Transverse colon (tissue), 4 donors: ENCODE data around the gene MBD2. TPM values are rescaled to one million over a fixed set of nuclear protein-coding genes. Genes with fewer than 3 reads are reported as not detected.
A peak's percentile ranks its signal among the peaks of the same experiment; 100 is the strongest.

ENCODE experiments used
- DNase-seq: peaks from one replicate; pipeline ENCODE4 v3.0.0-alpha.2; 2019
- H3K27ac ChIP-seq, 4 donors: fragments of 200-600 bp; sonication (generic); 2 replicates each; pipeline ENCODE4 v1.5.1; 2016 to 2018; ENCODE audit warnings: inconsistent platforms in 4 of 4
- H3K27me3 ChIP-seq: fragments of 200-600 bp; sonication (generic); 2 replicates; pipeline ENCODE4 v1.5.1; 2017; ENCODE audit warnings: inconsistent platforms
- H3K36me3 ChIP-seq, 4 donors: fragments of 200-600 bp; sonication (generic); 2 replicates each; pipeline ENCODE4 v1.5.1; 2017 to 2019; ENCODE audit warnings: inconsistent platforms in 4 of 4
- H3K4me1 ChIP-seq, 4 donors: fragments of 200-600 bp; sonication (generic); 2 replicates each; pipeline ENCODE4 v1.5.1; 2017 to 2020; ENCODE audit warnings: inconsistent platforms in 4 of 4
- H3K4me3 ChIP-seq, 4 donors: fragments of 200-600 bp; sonication (generic); 1 replicate in 1 of 4; 2 replicates in 3 of 4; pipeline versions ENCODE4 v1.5.1 to v1.6.1; 2017 to 2019; ENCODE audit warnings: inconsistent platforms in 4 of 4
- H3K9me3 ChIP-seq, 2 donors: fragments of 200-600 bp; sonication (generic); 2 replicates each; pipeline ENCODE4 v1.5.1; 2017 to 2019; ENCODE audit warnings: inconsistent platforms in 2 of 2
- CTCF ChIP-seq, 5 experiments: fragments of 200-600 bp in 3 of 5; fragments of 450-650 bp in 2 of 5; sonication (generic) in 3 of 5; IDR thresholded peaks; 1 replicate in 2 of 5; 2 replicates in 3 of 5; pipeline ENCODE4 v1.5.1; 2016 to 2017; ENCODE audit warnings: antibody characterized with exemption in 5 of 5, inconsistent platforms in 3 of 5, mild to moderate bottlenecking in 2 of 5, moderate library complexity in 1 of 5
- EP300 ChIP-seq: sonication (generic); formaldehyde crosslinking; IDR thresholded peaks from one replicate; pipeline ENCODE4 v1.6.1; 2017; ENCODE audit warnings: antibody characterized with exemption, low read depth
- POLR2A ChIP-seq: fragments of 450-650 bp; IDR thresholded peaks from one replicate; pipeline ENCODE4 v1.6.1; 2016; ENCODE audit warnings: antibody characterized with exemption, mild to moderate bottlenecking, moderate library complexity
- POLR2AphosphoS5 ChIP-seq, 3 donors: sonication (generic); formaldehyde crosslinking; IDR thresholded peaks; one replicate each; pipeline ENCODE4 v1.6.1; 2016; ENCODE audit warnings: antibody characterized with exemption in 3 of 3
- WGBS, 2 donors: methylation state at CpG; one replicate each; pipeline ENCODE4 v1.1.5; 2018; ENCODE audit warnings: low coverage in 1 of 2; 5-methylcytosine and 5-hydroxymethylcytosine counted together
- in situ Hi-C, 4 donors: fragments of 200-750 bp; cut with MboI; loops; one replicate each; pipeline versions ENCODE4 v1.15.0 to v1.15.1; 2017; ENCODE audit warnings: low sequenced_read_pairs in 3 of 4, low pct_ligation_motif_present in 1 of 4, low pct_unique_long_range_greater_than_20kb in 1 of 4
- intact Hi-C: fragments of 100-400 bp; cut with DNase I; formaldehyde crosslinking; loops from one replicate; pipeline ENCODE4 v1.15.1; 2023; ENCODE audit warnings: low total_unique reads
- total RNA-seq, 4 donors: library from RNA; depleted of rRNA; stranded (reverse); fragments of >200 nt; gene quantifications; one replicate each; pipeline ENCODE4 v1.1.0, GENCODE V29; 2016

Gene MBD2
- total RNA-seq, 4 donors from 2014 or later = 26.9 to 62.1 (median 35.9) TPM

- intact Hi-C loops = no loop called here
- Histone ChIP-seq H3K27ac (no peak overlapping the region), H3K9me3 (no peaks in the 10 kb centered on the region), H3K4me1 (no peaks in the 10 kb centered on the region), H3K36me3 (no peaks in the 10 kb centered on the region), H3K27me3 (no peaks in the 10 kb centered on the region), H3K4me3 (no peak overlapping the region)
- in situ Hi-C loops = no loop called here
- no peak for DNase-seq
- TF ChIP-seq POLR2A (no peak), CTCF (IDR thresholded peaks at IDR 0.05) (no peak), POLR2AphosphoS5 (IDR thresholded peaks at IDR 0.05) (no peak), EP300 (no peak)
- WGBS, 2 donors = 75 to 85% methylated on average over 1 to 10 of the region's 13 CpGs
Measured at GRCh38 chr18:54240629-54241107, 16.2 kb upstream of the MBD2 start.

- no peak for DNase-seq
- Histone ChIP-seq H3K4me1 (no peaks in the 10 kb centered on the region), H3K4me3 (no peak overlapping the region), H3K27ac (peak overlapping the region in 1 of 4 donors; percentile 23), H3K9me3 (no peaks in the 10 kb centered on the region), H3K36me3 (no peaks in the 10 kb centered on the region), H3K27me3 (no peaks in the 10 kb centered on the region)
- 56 to 90% methylated on average over 2 of the region's 2 CpGs for WGBS, 2 donors
- TF ChIP-seq EP300 = no peak
- no peak for TF ChIP-seq POLR2A
- no peak for TF ChIP-seq POLR2AphosphoS5 (IDR thresholded peaks at IDR 0.05)
- no peak for TF ChIP-seq CTCF (IDR thresholded peaks at IDR 0.05)
- intact Hi-C loops (no loop called here), in situ Hi-C loops (no loop called here)
Measured at GRCh38 chr18:54239601-54240000, 15.1 kb upstream of the MBD2 start.

- no peaks in the 10 kb centered on the region for H3K36me3 ChIP-seq
- no peak overlapping the region for H3K27ac ChIP-seq
- 73 to 83% methylated on average over 2 of the region's 2 CpGs for WGBS, 2 donors
- H3K9me3 ChIP-seq = no peaks in the 10 kb centered on the region
- TF ChIP-seq CTCF (IDR thresholded peaks at IDR 0.05) = no peak
- TF ChIP-seq EP300 = no peak
- no peak for TF ChIP-seq POLR2A
- TF ChIP-seq POLR2AphosphoS5 (IDR thresholded peaks at IDR 0.05) = no peak
- in situ Hi-C loops (no loop called here), intact Hi-C loops (no loop called here)
- no peak overlapping the region for H3K4me3 ChIP-seq
- no peak for DNase-seq
- no peaks in the 10 kb centered on the region for H3K27me3 ChIP-seq
- no peaks in the 10 kb centered on the region for H3K4me1 ChIP-seq
Measured at GRCh38 chr18:54239091-54239490, 14.6 kb upstream of the MBD2 start.

- no peak for DNase-seq
- H3K27me3 ChIP-seq = no peaks in the 10 kb centered on the region
- no peaks in the 10 kb centered on the region for H3K9me3 ChIP-seq
- no peak overlapping the region for H3K4me3 ChIP-seq
- H3K27ac ChIP-seq = no peak overlapping the region
- intact Hi-C loops = no loop called here
- no peaks in the 10 kb centered on the region for H3K4me1 ChIP-seq
- WGBS, 2 donors = 78 to 81% methylated on average over 7 of the region's 7 CpGs
- no peaks in the 10 kb centered on the region for H3K36me3 ChIP-seq
- TF ChIP-seq POLR2AphosphoS5 (IDR thresholded peaks at IDR 0.05) (no peak), CTCF (IDR thresholded peaks at IDR 0.05) (no peak), EP300 (no peak), POLR2A (no peak)
- in situ Hi-C loops = no loop called here
Measured at GRCh38 chr18:54238173-54238936, 13.9 kb upstream of the MBD2 start.
